ENCODE data around the gene SYNE1.

SYNE1 gene

GRCh38 chr6:152119831-152120230, 517.3 kb downstream of the SYNE1 start:
- Histone ChIP-seq H3K4me2 (ENCODE audit: low read length) (no peak overlapping the region), H3K36me3 (ENCODE audit: control insufficient read depth, insufficient read depth, low read length) (no peaks in the 10 kb centered on the region), H3K27ac (no peak overlapping the region), H3K79me2 (no peaks in the 10 kb centered on the region), H3K27me3 (ENCODE audit: control insufficient read depth, insufficient read depth, low read length) (no peaks in the 10 kb centered on the region), H3K9me3 (ENCODE audit: control insufficient read depth, low read length) (no peaks in the 10 kb centered on the region), H2AFZ (no peak overlapping the region), H3K4me1 (no peaks in the 10 kb centered on the region), H3K4me3 (ENCODE audit: low read depth, low read length) (no peak overlapping the region), H3K9ac (no peak overlapping the region)
- no peak for TF ChIP-seq CTCF (IDR thresholded peaks at IDR 0.05)

GRCh38 chr6:152118678-152119077, 518.5 kb downstream of the SYNE1 start:
- no peak for TF ChIP-seq CTCF (IDR thresholded peaks at IDR 0.05)
- H3K9me3 ChIP-seq (ENCODE audit: control insufficient read depth, low read length) = no peaks in the 10 kb centered on the region

GRCh38 chr6:152118224-152118623, 518.9 kb downstream of the SYNE1 start:
- Histone ChIP-seq H3K27ac (no peak overlapping the region), H3K4me3 (ENCODE audit: low read depth, low read length) (no peak overlapping the region), H3K27me3 (ENCODE audit: control insufficient read depth, insufficient read depth, low read length) (no peaks in the 10 kb centered on the region), H2AFZ (no peak overlapping the region), H3K4me2 (ENCODE audit: low read length) (no peak overlapping the region), H3K36me3 (ENCODE audit: control insufficient read depth, insufficient read depth, low read length) (no peaks in the 10 kb centered on the region), H3K4me1 (no peaks in the 10 kb centered on the region), H3K79me2 (no peaks in the 10 kb centered on the region), H3K9ac (no peak overlapping the region), H3K9me3 (ENCODE audit: control insufficient read depth, low read length) (no peaks in the 10 kb centered on the region)
- TF ChIP-seq CTCF (IDR thresholded peaks at IDR 0.05) = no peak

More at GRCh38 chr6:152118678-152119077, 518.5 kb downstream of the SYNE1 start:
- H2AFZ ChIP-seq = no peak overlapping the region
- H3K36me3 ChIP-seq (ENCODE audit: control insufficient read depth, insufficient read depth, low read length) = no peaks in the 10 kb centered on the region
- H3K4me3 ChIP-seq (ENCODE audit: low read depth, low read length) = no peak overlapping the region
- no peaks in the 10 kb centered on the region for H3K79me2 ChIP-seq
- H3K9ac ChIP-seq = no peak overlapping the region
- no peak overlapping the region for H3K4me2 ChIP-seq (ENCODE audit: low read length)
- no peaks in the 10 kb centered on the region for H3K27me3 ChIP-seq (ENCODE audit: control insufficient read depth, insufficient read depth, low read length)
- no peaks in the 10 kb centered on the region for H3K4me1 ChIP-seq
- no peak overlapping the region for H3K27ac ChIP-seq

GRCh38 chr6:152117156-152118133, 519.7 kb downstream of the SYNE1 start:
- no peaks in the 10 kb centered on the region for H3K79me2 ChIP-seq
- H3K9me3 ChIP-seq (ENCODE audit: control insufficient read depth, low read length) = no peaks in the 10 kb centered on the region
- H3K36me3 ChIP-seq (ENCODE audit: control insufficient read depth, insufficient read depth, low read length) = no peaks in the 10 kb centered on the region
- no peak overlapping the region for H3K4me2 ChIP-seq (ENCODE audit: low read length)
- H3K9ac ChIP-seq = no peak overlapping the region
- TF ChIP-seq CTCF (IDR thresholded peaks at IDR 0.05) = no peak
- H3K27me3 ChIP-seq (ENCODE audit: control insufficient read depth, insufficient read depth, low read length) = no peaks in the 10 kb centered on the region
- no peaks in the 10 kb centered on the region for H3K4me1 ChIP-seq
- no peak overlapping the region for H2AFZ ChIP-seq
- H3K27ac ChIP-seq = no peak overlapping the region
- no peak overlapping the region for H3K4me3 ChIP-seq (ENCODE audit: low read depth, low read length)
